ENCODE measurements around the gene RFXAP.

The RFXAP gene

GRCh38 chr13:36870050-36870692 is 51.1 kb downstream of the RFXAP start:
- no peak for DNase-seq (ENCODE audit: low spot score)

GRCh38 chr13:36872621-36873020 is 53.6 kb downstream of the RFXAP start:
- no peak for DNase-seq (ENCODE audit: low spot score)

GRCh38 chr13:36875431-36875830 is 56.4 kb downstream of the RFXAP start:
- DNase-seq (ENCODE audit: low spot score) = no peak

GRCh38 chr13:36875961-36876360 is 56.9 kb downstream of the RFXAP start:
- DNase-seq (ENCODE audit: low spot score) = no peak
